HK-2 (cell line): ENCODE results near the gene MELK.

Experiments
- DNase-seq: peaks from one replicate; pipeline ENCODE4 v3.0.0-alpha.2; 2018; ENCODE audit not compliant: unreplicated experiment

The MELK gene

GRCh38 chr9:36676091-36676490 is 103.4 kb downstream of the MELK start:
- no peak for DNase-seq

GRCh38 chr9:36676778-36677485 is 104.2 kb downstream of the MELK start:
- no peak for DNase-seq

GRCh38 chr9:36677611-36678010 is 104.9 kb downstream of the MELK start:
- no peak for DNase-seq

- no peak for DNase-seq
Observed at GRCh38 chr9:36679710-36680109, 107.0 kb downstream of the MELK start.

GRCh38 chr9:36686471-36686870 is 113.8 kb downstream of the MELK start:
- no peak for DNase-seq

- DNase-seq, result no peak
Observed at GRCh38 chr9:36690412-36691168, 117.9 kb downstream of the MELK start.

- no peak for DNase-seq
Observed at GRCh38 chr9:36691671-36692070, 119.0 kb downstream of the MELK start.

GRCh38 chr9:36698984-36699383 is 126.3 kb downstream of the MELK start:
- no peak for DNase-seq

GRCh38 chr9:36704148-36704547 is 131.5 kb downstream of the MELK start:
- DNase-seq, result no peak

GRCh38 chr9:36713515-36714490 is 141.1 kb downstream of the MELK start:
- DNase-seq, result no peak

- DNase-seq, result no peak
Observed at GRCh38 chr9:36716496-36716895, 143.8 kb downstream of the MELK start.

GRCh38 chr9:36717276-36717675 is 144.6 kb downstream of the MELK start:
- DNase-seq, result no peak

- DNase-seq, result no peak
Observed at GRCh38 chr9:36718612-36719011, 145.9 kb downstream of the MELK start.

GRCh38 chr9:36720043-36720442 is 147.3 kb downstream of the MELK start:
- DNase-seq, result no peak

- DNase-seq, result no peak
Observed at GRCh38 chr9:36721846-36722588, 149.3 kb downstream of the MELK start.

- no peak for DNase-seq
Observed at GRCh38 chr9:36725777-36726356, 153.2 kb downstream of the MELK start.
